NB4 (cell line): ENCODE data around the gene GPX7.

Experiments used
- DNase-seq: peaks from one replicate; pipeline ENCODE4 v3.0.0; 2010; ENCODE audit warnings: low read depth
- H3K4me3 ChIP-seq: one replicate; pipeline ENCODE4 v1.5.1; 2011; ENCODE audit warnings: mild to moderate bottlenecking, low read depth, low read length, moderate library complexity
- MAX ChIP-seq: IDR thresholded peaks from 2 replicates; pipeline ENCODE4 v1.6.1; 2011; ENCODE audit warnings: low read depth, low read length
- MYC ChIP-seq: IDR thresholded peaks from 2 replicates; pipeline ENCODE4 v1.6.1; 2011; ENCODE audit warnings: low read depth, low read length
- POLR2A ChIP-seq: IDR thresholded peaks from 2 replicates; pipeline ENCODE4 v1.6.1; 2011; ENCODE audit warnings: mild to moderate bottlenecking; ENCODE audit not compliant: insufficient read length; ENCODE audit errors: extremely low read depth
- TF ChIP-seq, protein P1 (sequence below): IDR thresholded peaks from one replicate; pipeline ENCODE4 v1.5.1; 2012; ENCODE audit warnings: low read depth, low read length

GPX7 gene

GRCh38 chr1:52556641-52557360 lies 45.4 kb upstream of the GPX7 start:
- H3K4me3 ChIP-seq: no peak overlapping the region
- TF ChIP-seq POLR2A: no peak
- TF ChIP-seq, protein P1, sequence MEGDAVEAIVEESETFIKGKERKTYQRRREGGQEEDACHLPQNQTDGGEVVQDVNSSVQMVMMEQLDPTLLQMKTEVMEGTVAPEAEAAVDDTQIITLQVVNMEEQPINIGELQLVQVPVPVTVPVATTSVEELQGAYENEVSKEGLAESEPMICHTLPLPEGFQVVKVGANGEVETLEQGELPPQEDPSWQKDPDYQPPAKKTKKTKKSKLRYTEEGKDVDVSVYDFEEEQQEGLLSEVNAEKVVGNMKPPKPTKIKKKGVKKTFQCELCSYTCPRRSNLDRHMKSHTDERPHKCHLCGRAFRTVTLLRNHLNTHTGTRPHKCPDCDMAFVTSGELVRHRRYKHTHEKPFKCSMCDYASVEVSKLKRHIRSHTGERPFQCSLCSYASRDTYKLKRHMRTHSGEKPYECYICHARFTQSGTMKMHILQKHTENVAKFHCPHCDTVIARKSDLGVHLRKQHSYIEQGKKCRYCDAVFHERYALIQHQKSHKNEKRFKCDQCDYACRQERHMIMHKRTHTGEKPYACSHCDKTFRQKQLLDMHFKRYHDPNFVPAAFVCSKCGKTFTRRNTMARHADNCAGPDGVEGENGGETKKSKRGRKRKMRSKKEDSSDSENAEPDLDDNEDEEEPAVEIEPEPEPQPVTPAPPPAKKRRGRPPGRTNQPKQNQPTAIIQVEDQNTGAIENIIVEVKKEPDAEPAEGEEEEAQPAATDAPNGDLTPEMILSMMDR: no peak
- TF ChIP-seq MYC: no peak
- no peak for TF ChIP-seq MAX
- DNase-seq: no peak

- DNase-seq: no peak
- TF ChIP-seq, protein P1: no peak
- TF ChIP-seq MAX (no peak), POLR2A (no peak), MYC (no peak)
- H3K4me3 ChIP-seq: no peak overlapping the region
Observed at GRCh38 chr1:52558941-52559340, 43.2 kb upstream of the GPX7 start.

DNA sequence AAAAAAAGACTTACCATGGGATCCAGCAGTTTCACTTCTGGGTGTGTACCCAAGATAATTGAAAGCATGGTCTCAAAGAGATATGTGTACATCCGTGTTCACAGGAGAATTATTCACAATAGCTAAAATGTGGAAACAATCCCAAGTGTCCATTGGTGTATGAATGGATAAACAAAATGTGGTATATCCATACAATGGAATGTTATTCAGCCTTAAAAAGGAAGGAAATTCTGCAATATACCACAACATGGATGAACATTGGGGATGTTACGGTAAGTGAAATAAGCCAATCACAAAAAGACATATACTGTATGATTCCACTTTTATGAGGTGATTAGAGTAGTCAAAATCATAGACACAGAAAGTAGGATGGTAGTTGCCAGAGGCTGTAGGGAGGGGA lies 42.3 kb upstream of the GPX7 start:
- TF ChIP-seq MAX (no peak), MYC (no peak), POLR2A (no peak)
- TF ChIP-seq, protein P1: no peak
- no peak overlapping the region for H3K4me3 ChIP-seq
- no peak for DNase-seq

GRCh38 chr1:52562766-52563165 lies 39.4 kb upstream of the GPX7 start:
- DNase-seq: no peak
- TF ChIP-seq, protein P1: no peak
- no peak for TF ChIP-seq MYC
- TF ChIP-seq POLR2A: no peak
- TF ChIP-seq MAX: no peak
- H3K4me3 ChIP-seq: no peak overlapping the region

GRCh38 chr1:52567943-52568342 lies 34.2 kb upstream of the GPX7 start:
- DNase-seq: peak; percentile 34
- TF ChIP-seq, protein P1: no peak
- TF ChIP-seq POLR2A (no peak), MYC (no peak), MAX (no peak)
- no peak overlapping the region for H3K4me3 ChIP-seq
